SKM-1 (cell line): ENCODE data around the gene CYP19A1.
A peak's percentile ranks its signal among the peaks of the same experiment; 100 is the strongest.

Source experiments
- DNase-seq: peaks from one replicate; lab custom pipeline; 2025; ENCODE audit not compliant: unreplicated experiment; lab: John Stamatoyannopoulos, UW

CYP19A1 gene

DNA sequence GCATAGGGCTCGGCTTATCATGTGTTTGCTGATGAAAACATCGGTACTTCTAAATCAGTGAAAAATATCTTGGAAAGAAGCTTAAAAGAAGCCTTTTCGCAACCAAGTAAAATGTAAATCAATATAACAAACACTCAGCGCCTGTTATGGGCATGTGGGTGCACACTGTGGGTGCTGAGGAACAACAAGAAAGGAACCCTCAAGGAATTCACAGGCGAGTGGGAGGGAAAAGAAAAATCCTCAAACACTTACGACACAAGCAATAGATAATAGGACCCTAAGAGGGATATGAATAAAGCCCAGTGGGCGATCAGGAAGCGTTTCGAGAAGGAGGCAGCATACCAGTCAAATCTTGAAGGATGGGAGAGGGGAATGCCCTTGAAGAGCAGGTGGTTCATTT is 25.0 kb upstream of the CYP19A1 start:
- DNase-seq: no peak

GRCh38 chr15:51359981-51360380 is 21.6 kb upstream of the CYP19A1 start:
- DNase-seq: peak; percentile 18

GRCh38 chr15:51356983-51357382 is 18.6 kb upstream of the CYP19A1 start:
- no peak for DNase-seq

DNA sequence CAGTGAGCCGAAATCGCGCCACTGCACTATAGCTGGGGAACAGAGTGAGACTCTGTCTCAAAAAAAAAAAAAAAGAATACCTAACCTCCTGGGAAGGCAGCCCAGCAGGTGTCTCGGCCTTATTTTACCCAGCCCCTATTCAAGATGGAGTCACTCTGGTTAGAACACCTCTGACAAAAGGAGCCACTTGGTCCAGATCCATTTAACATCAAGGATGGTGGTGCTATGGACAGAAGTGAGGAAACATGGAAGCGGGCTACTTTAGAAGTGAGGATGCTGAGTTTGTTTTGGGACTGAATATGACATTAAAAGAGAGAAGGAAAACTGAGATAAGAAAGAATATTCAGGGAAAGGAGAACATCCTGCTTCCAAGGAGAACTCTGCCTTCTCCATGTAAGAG is 17.8 kb upstream of the CYP19A1 start:
- DNase-seq: no peak

GRCh38 chr15:51355096-51355495 is 16.7 kb upstream of the CYP19A1 start:
- no peak for DNase-seq

GRCh38 chr15:51353976-51354375 is 15.6 kb upstream of the CYP19A1 start:
- no peak for DNase-seq

GRCh38 chr15:51350723-51351122 is 12.3 kb upstream of the CYP19A1 start:
- DNase-seq: no peak

GRCh38 chr15:51349156-51349844 is 10.9 kb upstream of the CYP19A1 start:
- no peak for DNase-seq

DNA sequence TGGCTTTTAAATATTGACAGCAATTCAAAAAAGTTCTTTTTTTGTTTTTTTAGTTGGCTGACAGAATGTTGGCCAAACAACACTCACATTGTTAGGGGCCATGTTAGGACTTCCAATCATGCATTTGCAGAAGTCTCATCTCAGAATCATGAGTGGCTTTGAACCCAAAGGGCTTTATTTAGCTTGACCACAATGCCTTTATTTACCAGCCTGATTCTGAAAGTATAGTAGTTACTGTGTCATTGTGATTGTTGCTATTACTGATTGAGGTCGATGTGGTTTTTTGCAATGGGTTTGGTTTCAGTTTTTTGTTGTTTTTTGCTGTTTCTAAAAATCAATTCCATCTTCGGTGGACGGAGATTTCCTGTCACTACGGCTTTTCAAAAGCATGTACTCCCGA is 10.3 kb upstream of the CYP19A1 start:
- DNase-seq: no peak

GRCh38 chr15:51346136-51346535 is 7.7 kb upstream of the CYP19A1 start:
- DNase-seq: no peak

GRCh38 chr15:51343466-51343865 is 5.1 kb upstream of the CYP19A1 start:
- DNase-seq: no peak

DNA sequence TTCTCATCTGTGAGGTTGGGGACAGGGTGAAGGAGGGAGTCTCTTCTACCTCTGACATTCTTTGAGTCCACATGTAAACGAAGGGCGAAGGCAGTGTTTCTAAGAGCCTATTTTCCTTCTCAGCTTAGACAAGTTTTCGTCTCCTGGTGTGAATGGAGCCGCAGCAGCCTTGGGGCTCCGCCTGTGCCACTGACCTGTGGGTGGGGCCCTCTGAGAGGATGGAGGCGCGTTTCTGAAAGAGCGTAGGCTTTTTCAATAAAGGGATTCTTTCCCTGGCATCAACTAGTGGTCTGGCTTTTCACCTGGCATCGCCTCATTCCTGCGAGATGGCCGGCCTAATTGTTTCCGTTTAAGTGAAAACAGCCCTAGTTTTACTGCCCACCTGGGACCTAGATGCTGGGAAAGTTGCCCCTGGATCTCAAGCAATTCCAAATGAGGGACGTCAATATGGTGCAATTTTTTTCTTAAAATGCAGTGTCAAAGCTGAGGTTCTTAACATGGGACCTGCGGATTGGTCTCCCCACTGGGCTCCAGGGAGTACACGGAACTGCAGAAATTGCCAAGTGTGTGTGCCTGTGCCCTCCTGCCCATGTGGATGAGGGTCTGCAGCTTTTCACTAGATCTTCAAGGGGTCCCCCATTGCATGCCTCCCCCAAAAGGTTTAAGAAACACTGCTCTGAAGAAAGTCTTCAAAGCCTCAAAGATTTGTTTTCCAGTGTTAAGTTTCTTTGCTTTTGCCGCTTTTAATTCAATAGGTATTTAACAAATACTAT is 4.0 kb upstream of the CYP19A1 start:
- DNase-seq: no peak

GRCh38 chr15:51341366-51342226 is 3.2 kb upstream of the CYP19A1 start, which contains the start of gene GLDN:
Gene GLDN (plus strand): TSS chr15:51341655. CDS start chr15:51341685, 30 bp downstream.
- no peak for DNase-seq

DNA sequence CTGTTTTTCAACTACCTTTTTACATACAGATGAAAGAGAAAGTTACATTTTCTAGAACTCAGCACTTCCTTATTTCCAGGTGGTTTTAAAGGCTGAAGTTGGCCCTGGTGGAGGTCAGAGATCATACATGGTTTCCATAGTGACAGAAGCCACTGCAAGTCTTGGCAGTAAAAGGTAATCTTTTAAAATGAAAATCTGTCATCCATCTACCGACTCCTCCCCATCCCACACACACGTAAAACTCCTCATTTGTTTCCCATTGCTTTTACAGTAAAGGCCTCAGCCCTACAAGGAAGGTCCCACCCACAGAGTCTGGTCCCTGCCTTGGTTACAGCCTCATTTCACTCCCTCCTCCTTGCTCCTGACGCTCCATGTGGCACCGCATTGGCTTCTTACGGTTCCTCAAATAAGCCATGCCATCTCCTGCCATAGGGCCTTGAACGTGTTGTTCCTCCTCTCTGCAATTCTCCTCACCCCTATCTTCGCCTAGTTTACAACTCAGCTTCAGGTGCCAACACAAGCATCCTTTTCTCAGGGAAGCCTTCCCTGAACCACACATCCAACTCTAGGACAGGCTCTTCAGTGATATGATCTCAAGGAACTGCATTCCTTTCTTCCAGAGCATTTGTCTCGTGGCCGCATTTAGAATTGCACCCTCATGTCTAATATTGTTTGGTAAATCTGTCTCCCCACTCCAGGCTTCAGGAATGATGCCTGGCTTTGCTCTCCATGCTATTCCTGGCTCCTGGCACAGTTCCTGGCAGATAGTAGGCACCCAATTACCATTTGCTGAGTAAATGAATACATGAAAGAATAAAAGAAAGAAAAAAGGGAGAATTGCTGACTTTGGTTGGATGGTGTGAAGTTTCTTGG is 2.6 kb downstream of the CYP19A1 start:
- DNase-seq: peak; percentile 12

- no peak for DNase-seq
Measured at GRCh38 chr15:51335087-51335486, 3.3 kb downstream of the CYP19A1 start.

- peak; percentile 63 for DNase-seq
Measured at GRCh38 chr15:51334011-51334451, 4.4 kb downstream of the CYP19A1 start.

DNA sequence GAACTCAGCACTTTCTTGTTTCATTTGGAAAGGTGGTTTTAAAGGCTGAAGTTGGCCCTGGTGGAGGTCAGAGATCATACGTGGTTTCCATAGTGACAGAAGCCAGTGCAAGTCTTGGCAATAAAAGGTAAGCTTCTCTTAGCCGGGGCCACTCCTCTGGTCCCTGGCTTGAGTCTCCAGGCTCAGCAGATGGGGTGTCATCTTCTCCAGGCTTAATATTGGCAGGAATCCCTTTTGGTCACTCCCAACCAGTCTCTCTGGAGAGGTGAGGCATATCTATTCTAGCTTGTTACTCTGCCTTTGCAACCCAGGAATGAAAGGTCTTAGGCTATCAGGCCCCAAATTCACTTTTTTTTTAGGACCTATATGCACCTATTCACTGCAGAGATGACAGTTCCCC is 4.8 kb downstream of the CYP19A1 start:
- DNase-seq: no peak

GRCh38 chr15:51332206-51333147 is 5.9 kb downstream of the CYP19A1 start:
- peak; percentile 24 for DNase-seq

DNA sequence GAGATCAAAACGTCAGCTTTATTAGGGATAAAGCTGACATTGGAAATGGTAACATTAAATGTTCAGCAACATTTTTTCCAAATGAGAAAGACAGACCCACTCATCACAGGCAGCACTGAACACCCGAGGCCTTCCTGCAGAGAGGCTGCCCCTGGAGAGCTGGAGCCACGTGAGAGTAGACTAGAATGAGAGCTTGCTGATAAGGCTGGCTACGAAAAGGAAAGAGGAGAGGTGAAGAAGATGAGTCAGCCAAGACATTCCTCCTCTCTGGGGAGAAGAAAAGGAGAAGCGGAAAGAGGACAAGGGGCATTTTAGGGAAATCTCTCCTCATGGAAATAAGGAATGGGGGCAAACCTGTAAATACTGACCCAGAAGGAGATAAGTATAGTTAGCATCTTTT is 7.3 kb downstream of the CYP19A1 start:
- DNase-seq: no peak
